Motor neuron (in vitro differentiated cells): ENCODE measurements around the gene PTGS2. TPM values are rescaled to one million over a fixed set of nuclear protein-coding genes. Genes with fewer than 3 reads are reported as not detected.
A peak's percentile ranks its signal among the peaks of the same experiment; 100 is the strongest.

Source experiments
- ATAC-seq, 8 experiments: fragments of 200-7000 bp; cut with Tn5 transposase; replicated peaks in 6 of 8; 2 replicates each; pipeline ENCODE4 v1.8.0; 2021; ENCODE audit warnings: mild to moderate bottlenecking in 8 of 8, moderate library complexity in 8 of 8
- H3K27ac ChIP-seq, 2 donors: fragments of 250-450 bp; sonication (Bioruptor Pico); 2 replicates each; pipeline ENCODE4 v1.9.0; 2021; ENCODE audit warnings: antibody characterized with exemption in 2 of 2, mild to moderate bottlenecking in 2 of 2, moderate library complexity in 1 of 2
- H3K4me1 ChIP-seq, 2 donors: fragments of 250-450 bp; sonication (Bioruptor Pico); replicated peaks in 1 of 2; 2 replicates each; pipeline ENCODE4 v1.6.1; 2021; ENCODE audit warnings: antibody characterized with exemption in 2 of 2, mild to moderate bottlenecking in 2 of 2, moderate library complexity in 1 of 2
- H3K4me3 ChIP-seq, 5 donors: fragments of 250-450 bp; sonication (Bioruptor Pico); 2 replicates each; pipeline ENCODE4 v1.9.0; 2021; ENCODE audit warnings: antibody characterized with exemption in 5 of 5, mild to moderate bottlenecking in 5 of 5, moderate library complexity in 4 of 5
- WGBS, 10 experiments: fragments of 450-650 bp; shearing (Covaris generic); methylation state at CpG; one replicate each; pipeline ENCODE4 v1.0.0; 2022; 5-methylcytosine and 5-hydroxymethylcytosine counted together
- in situ Hi-C, 9 experiments: fragments of 400-800 bp; cut with MboI; loops; one replicate each; pipeline ENCODE4 v1.15.0; 2021; ENCODE audit warnings: low sequenced_read_pairs in 9 of 9, low pct_unique_long_range_greater_than_20kb in 2 of 9; ENCODE audit not compliant: unreplicated experiment in 9 of 9
- total RNA-seq, 8 experiments: library from RNA; unstranded; fragments of 300-600 nt; gene quantifications; 2 replicates each; pipeline versions ENCODE4 v1.2.3 to v1.2.4, GENCODE V29; 2022

PTGS2 gene
- total RNA-seq, result 1 to 10 TPM in 4 of 8 experiments, under 1 TPM in 4; 0.11 to 2.3 (median 0.80) TPM

DNA sequence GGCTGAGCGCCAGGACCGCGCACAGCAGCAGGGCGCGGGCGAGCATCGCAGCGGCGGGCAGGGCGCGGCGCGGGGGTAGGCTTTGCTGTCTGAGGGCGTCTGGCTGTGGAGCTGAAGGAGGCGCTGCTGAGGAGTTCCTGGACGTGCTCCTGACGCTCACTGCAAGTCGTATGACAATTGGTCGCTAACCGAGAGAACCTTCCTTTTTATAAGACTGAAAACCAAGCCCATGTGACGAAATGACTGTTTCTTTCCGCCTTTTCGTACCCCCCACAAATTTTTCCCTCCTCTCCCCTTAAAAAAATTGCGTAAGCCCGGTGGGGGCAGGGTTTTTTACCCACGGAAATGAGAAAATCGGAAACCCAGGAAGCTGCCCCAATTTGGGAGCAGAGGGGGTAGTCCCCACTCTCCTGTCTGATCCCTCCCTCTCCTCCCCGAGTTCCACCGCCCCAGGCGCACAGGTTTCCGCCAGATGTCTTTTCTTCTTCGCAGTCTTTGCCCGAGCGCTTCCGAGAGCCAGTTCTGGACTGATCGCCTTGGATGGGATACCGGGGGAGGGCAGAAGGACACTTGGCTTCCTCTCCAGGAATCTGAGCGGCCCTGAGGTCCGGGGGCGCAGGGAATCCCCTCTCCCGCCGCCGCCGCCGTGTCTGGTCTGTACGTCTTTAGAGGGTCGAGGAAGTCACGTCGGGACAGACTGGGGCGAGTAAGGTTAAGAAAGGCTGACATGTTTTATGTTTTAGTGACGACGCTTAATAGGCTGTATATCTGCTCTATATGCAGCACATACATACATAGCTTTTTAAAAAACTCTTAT, at the start of gene PTGS2:
PTGS2 (minus strand) TSS at position 179 of the 817 bp plus-strand sequence; CDS start at position 46, 133 bp downstream.
- in situ Hi-C loops, result loop anchor here in 2 of 9 experiments (10.0 to 25.0 kb wide), 2 partner anchors 196 to 307 kb away; no protein-coding TSS in a partner anchor
- H3K4me3 ChIP-seq, result peak within 1 kb of the TSS; percentile 43 to 57 (median 47)
- no peak within 1 kb of the TSS for H3K27ac ChIP-seq
- peak; percentile 97 to 100 (median 99) for ATAC-seq
- WGBS, 10 experiments, result 0 to 17% (median 2%) methylated on average over 1 to 43 of the region's 52 CpGs; no CpG with 5 or more reads in 3 of the 10 experiments
- no peaks in the 10 kb centered on the region for H3K4me1 ChIP-seq

DNA sequence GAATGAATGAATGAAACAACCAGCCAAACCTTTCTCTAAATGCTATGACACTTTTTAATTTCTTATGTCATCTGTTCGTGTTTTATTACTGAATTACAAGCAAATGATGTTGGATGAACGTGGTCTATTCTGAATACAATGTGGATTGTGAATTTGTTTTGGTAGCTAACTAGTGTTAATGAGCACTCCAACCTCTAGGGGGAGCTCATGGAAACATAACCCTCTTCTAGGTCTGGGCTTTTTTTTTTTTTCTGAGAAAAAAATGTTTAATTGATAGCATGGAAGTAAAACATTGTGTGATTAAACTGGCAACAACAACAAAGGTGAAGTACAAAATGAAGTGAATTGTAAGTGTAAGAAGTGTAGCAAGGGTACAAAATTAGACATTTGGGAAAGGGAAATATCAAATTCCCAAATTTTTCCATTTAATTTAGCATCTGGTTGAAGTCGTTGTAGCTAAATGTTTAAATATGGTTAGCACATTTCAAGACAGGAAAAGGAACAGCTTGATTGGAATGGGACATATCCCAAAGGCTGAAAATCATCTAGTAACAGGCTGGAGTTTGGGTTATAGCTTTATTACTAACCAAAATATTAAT, 42.6 kb upstream of the PTGS2 start:
- WGBS, 10 experiments, result 0 to 71% (median 55%) methylated on average over 2 to 3 of the region's 3 CpGs

DNA sequence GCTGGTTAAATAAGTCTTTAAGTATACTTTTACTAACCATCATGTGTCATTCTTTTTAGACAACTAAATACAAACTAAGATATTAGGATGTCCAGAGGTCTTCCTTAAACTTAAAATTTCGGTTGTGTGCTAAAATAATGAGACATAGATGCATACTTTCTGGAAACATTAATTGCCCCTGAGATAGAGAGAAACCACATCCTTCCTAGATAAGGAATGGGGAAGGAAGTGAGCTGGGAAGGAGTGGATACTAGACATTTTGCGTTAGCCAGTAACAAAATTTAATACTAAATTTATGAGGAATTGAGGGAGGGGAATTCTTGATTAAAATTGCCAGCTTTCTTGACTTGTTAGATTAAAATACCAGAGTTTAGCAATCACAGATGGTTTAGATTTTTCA, 37.1 kb upstream of the PTGS2 start:
- in situ Hi-C loops, result no loop called here
- no peak for ATAC-seq
- H3K4me1 ChIP-seq, result no peaks in the 10 kb centered on the region
- no peak overlapping the region for H3K4me3 ChIP-seq
- 42 to 100% (median 69%) methylated on average over 1 to 2 of the region's 2 CpGs for WGBS, 10 experiments
- H3K27ac ChIP-seq, result no peak overlapping the region

More for the DNA sequence above, 42.6 kb upstream of the PTGS2 start:
- in situ Hi-C loops, result no loop called here
- Histone ChIP-seq H3K27ac (no peak overlapping the region), H3K4me3 (no peak overlapping the region), H3K4me1 (no peaks in the 10 kb centered on the region)
- peak in 3 of 8 experiments; percentile 22 to 47 (median 28) for ATAC-seq

DNA sequence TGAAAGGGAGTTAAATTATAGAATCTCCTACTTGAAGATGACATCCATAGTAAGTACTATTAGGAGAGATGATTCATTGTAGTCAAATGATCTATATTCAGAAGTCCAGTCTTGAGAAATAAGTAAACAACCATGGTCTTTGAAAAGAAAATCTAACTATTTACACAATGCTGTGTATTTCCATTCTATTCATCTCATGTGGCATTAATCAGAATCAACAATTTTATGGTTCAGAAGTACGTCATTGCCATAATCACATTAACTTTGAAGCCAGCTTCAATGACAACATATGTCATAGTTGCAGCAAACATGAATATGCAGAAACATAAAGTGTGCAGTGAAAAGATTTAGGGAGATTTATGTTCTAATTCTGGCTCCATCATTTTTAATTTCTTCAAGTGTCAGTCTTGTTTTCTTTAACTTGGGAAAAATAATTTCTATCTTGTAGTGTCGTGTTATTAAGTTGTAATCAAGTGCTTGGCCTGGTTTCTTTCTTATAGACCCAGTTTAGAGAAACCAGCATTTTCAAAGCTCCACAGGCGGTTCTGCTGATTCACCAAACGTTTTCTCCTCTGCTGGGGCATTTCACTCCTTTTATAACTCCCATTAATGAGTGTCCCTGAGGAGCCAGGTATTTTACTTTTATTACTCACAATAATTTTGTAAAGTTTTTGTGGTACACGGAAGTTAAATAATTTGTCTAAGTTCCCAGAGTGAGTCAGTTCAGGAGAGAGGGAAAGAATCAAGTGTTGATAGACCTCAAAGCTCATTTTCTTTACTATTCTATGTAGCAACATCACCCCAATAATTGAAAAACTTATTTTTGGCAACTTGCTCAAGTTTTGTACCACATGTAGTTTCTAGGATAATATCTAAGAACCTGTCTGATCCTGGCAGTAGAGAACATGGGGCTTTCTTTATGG, 35.9 kb upstream of the PTGS2 start:
- no peak overlapping the region for H3K27ac ChIP-seq
- WGBS, 10 experiments, result 33 to 86% (median 57%) methylated on average over 2 to 5 of the region's 5 CpGs
- in situ Hi-C loops, result no loop called here
- no peak overlapping the region for H3K4me3 ChIP-seq
- no peaks in the 10 kb centered on the region for H3K4me1 ChIP-seq
- ATAC-seq, result peak in 3 of 8 experiments; percentile 71 to 97 (median 80)

DNA sequence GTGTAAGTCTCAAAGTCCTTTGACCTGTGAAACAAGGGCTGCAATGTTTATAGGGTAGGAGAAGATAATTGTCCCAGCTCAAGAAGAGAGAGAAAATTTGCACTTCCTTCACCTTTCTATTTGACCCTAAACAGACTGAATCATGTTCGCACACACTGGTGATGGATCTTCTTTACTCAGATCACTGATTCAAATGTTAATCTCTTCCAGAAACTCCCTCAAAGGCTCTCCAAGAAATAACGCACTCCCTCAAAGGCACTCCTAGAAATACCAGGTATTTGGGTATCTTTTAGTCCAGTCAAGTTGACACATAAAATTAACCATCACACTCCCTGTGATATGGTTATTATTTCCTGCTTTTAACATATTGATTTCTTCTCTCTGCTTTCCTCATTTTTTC, 30.5 kb upstream of the PTGS2 start:
- Histone ChIP-seq H3K4me3 (no peak overlapping the region), H3K4me1 (no peaks in the 10 kb centered on the region), H3K27ac (no peak overlapping the region)
- in situ Hi-C loops, result no loop called here
- no peak for ATAC-seq
- WGBS, 10 experiments, result 0 to 100% (median 64%) methylated on average over 1 to 2 of the region's 2 CpGs; no CpG with 5 or more reads in 1 of the 10 experiments

DNA sequence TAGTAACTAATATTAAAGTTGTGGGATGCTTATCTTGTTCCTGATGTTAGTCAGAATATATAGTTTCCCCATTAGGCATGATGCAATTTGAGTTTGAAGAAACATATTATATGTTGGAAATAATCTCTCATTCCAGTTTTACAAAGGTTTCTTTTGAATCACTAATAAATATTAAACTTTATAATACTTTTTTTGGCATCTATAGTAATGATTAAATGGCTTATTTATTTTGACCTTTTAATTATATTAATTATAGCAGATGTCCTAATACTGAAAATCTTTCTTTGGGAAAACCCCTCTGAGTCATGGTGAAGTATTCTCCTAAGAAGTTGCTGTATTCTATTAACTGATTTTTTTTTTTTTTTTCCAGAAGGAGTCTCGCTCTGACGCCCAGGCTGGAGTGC, 28.5 kb upstream of the PTGS2 start:
- 50 to 95% (median 85%) methylated on average over 1 to 2 of the region's 2 CpGs; no CpG with 5 or more reads in 5 of the 10 experiments for WGBS, 10 experiments
- in situ Hi-C loops, result no loop called here

DNA sequence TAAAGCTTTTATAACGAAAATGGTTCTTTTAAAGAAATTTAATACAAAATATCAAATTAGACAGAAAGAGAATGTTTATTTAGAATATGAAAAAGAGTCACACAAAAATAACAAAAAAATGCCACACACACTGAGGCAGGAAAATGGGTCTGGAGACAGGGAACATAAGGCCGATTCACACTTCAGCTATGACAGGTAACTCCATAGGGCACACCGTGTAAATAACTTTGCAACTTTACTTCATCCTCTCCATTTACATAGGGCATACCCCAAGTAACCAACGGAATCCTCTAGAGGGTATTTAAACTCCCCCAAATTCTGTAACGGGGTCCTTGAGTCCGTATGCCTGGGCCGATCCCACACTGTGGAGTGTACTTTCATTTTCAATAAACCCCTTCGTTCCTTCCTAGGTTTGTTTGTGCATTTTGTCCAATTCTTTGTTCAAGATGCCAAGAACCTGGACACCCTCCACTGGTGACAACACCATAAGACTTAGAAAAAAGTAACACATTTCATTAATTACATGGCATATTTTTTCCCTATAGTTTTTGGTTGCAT, 23.1 kb upstream of the PTGS2 start:
- ATAC-seq, result no peak
- in situ Hi-C loops, result no loop called here
- no peak overlapping the region for H3K4me3 ChIP-seq
- H3K27ac ChIP-seq, result no peak overlapping the region
- 63 to 97% (median 83%) methylated on average over 2 to 8 of the region's 8 CpGs for WGBS, 10 experiments
- no peaks in the 10 kb centered on the region for H3K4me1 ChIP-seq

More for the DNA sequence above, 28.5 kb upstream of the PTGS2 start:
- Histone ChIP-seq H3K4me3 (no peak overlapping the region), H3K27ac (no peak overlapping the region), H3K4me1 (no peaks in the 10 kb centered on the region)
- no peak for ATAC-seq

DNA sequence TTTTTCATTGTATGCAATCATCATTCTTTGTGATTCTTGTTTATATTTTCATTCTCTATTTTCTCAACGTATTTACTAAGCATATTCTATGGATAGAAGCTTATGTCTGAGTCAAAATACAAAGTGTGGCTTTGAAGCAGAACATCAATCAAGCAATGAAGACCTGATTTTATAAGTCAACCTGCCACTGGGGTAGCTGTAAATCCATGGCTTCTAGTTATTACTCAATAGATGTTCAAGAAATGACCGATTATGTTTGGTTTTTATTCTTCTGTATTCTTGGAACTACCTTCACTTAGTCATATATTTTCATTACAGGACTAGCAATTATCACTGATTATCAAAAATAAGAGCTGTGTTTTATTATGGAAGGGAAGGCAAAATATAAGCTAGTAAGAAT, 20.5 kb upstream of the PTGS2 start:
- in situ Hi-C loops, result no loop called here
- 17 to 100% (median 83%) methylated on average over 1 to 2 of the region's 2 CpGs; no CpG with 5 or more reads in 1 of the 10 experiments for WGBS, 10 experiments
- ATAC-seq, result no peak
- no peak overlapping the region for H3K27ac ChIP-seq
- no peak overlapping the region for H3K4me3 ChIP-seq
- H3K4me1 ChIP-seq, result no peaks in the 10 kb centered on the region

DNA sequence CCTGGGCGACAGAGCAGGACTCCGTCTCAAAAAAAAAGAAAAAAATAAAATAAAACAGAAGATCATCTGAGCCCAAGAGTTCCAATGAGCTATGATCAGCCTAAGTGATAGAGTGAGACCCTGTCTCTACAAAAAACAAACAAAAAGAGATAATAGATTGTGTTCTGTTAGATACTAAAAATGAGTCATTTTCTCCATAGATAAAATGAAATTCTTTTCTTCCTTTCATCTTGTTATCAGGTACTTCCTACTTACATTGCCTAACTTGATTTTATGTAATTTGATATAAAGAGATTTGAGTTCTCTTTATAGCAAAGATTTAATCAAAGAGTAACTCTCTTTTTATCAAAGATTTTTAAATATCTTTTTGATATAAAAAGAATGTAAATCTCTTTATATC, 19.3 kb upstream of the PTGS2 start:
- in situ Hi-C loops, result loop anchor here in 2 of 9 experiments (25.0 kb wide), 1 partner anchor 288 kb away; no protein-coding TSS in a partner anchor
- ATAC-seq, result no peak
- Histone ChIP-seq H3K4me1 (no peaks in the 10 kb centered on the region), H3K27ac (no peak overlapping the region), H3K4me3 (no peak overlapping the region)
- 80 to 100% (median 94%) methylated on average over 1 to 2 of the region's 2 CpGs; no CpG with 5 or more reads in 4 of the 10 experiments for WGBS, 10 experiments

DNA sequence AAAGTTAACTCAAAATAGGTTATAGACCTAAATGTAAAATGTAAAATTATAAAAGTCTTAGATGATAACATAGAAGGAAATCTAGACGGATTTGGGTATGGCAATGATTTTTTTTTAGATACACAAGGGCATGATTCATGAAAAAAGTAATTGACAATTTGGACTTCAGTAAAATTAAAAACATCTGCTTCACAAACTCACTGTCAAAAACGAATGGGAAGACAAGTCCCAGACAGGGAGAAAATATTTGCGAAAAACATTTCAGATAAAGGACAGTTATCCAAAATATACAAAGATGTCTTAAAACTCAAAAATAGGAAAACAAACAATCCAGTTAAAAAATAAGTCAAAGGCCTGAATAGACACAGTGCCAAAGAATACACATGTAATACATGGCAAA, 9.7 kb upstream of the PTGS2 start:
- Histone ChIP-seq H3K27ac (no peak overlapping the region), H3K4me1 (no peaks in the 10 kb centered on the region), H3K4me3 (no peak overlapping the region)
- no peak for ATAC-seq
- 5 to 71% (median 49%) methylated on average over 1 to 3 of the region's 3 CpGs for WGBS, 10 experiments
- in situ Hi-C loops, result loop anchor here in 2 of 9 experiments (10.0 to 25.0 kb wide), 2 partner anchors 205 to 297 kb away; no protein-coding TSS in a partner anchor

DNA sequence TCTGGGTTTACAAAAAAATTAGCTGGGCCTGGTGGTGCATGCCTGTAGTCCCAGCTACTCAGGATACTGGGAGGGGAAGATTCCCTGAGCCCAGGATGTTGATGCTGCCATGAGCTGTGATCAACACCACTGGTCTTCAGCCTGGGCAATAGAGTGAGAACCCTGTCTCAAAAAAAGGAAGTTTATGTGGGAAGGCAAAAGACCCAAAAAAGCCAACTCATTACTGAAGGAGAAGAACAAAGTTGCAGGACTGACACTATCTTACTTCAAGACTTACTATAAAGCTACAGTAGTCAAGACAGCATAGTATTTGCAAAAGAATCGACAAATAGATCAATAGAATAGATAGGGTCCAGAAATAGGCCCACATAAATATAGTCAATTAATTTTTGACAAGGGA, 9.2 kb upstream of the PTGS2 start:
- WGBS, 10 experiments, result 13 to 100% (median 69%) methylated on average over 1 of the region's 1 CpG; no CpG with 5 or more reads in 1 of the 10 experiments
- in situ Hi-C loops, result loop anchor here in 2 of 9 experiments (10.0 to 25.0 kb wide), 2 partner anchors 205 to 298 kb away; no protein-coding TSS in a partner anchor
- ATAC-seq, result no peak
- Histone ChIP-seq H3K4me3 (no peak overlapping the region), H3K4me1 (no peaks in the 10 kb centered on the region), H3K27ac (no peak overlapping the region)
